Posterior cingulate gyrus (tissue), 11 donors: ENCODE results near the gene ANKRD63.

Experiments used
- DNase-seq, 10 donors: peaks; one replicate each; pipeline versions ENCODE4 v3.0.0 to v3.0.0-alpha.2; 2020 to 2021; ENCODE audit warnings: mixed read lengths in 3 of 10
- intact Hi-C: fragments of 100-400 bp; cut with DNase I; formaldehyde crosslinking; loops from one replicate; pipeline ENCODE4 v1.15.1; 2023

ANKRD63 gene

DNA sequence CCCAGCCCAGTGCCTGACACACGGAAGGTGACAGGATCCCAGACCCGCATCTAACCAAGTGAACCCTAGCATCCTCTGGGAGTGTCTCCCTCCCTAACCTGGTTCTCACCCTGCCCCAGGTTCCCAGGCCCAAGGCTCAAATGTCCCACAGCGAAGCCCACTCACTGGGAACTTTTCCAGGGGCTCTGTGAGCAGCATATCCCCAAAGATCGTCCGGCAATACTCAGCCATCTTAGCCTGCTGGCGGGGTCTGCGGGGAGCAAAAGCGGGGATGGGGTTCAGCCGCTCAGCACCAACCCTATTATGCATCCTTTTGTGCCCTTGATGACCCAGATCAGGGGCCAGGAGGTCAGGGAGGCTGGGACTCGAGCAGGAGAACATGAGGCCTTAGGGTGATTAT lies 14.5 kb upstream of the ANKRD63 start:
- peak in 1 of 10 donors; percentile 26 for DNase-seq
- intact Hi-C loops, result no loop called here

- peak in 2 of 10 donors; percentile 35 to 70 for DNase-seq
These were observed 13.8 kb upstream of the ANKRD63 start for GRCh38 chr15:40296561-40297230.

GRCh38 chr15:40295877-40296560 lies 13.2 kb upstream of the ANKRD63 start:
- intact Hi-C loops, result no loop called here
- DNase-seq, result peak in 2 of 10 donors; percentile 21 to 75

More at GRCh38 chr15:40296561-40297230, 13.8 kb upstream of the ANKRD63 start:
- intact Hi-C loops, result no loop called here

- intact Hi-C loops, result no loop called here
- peak in 2 of 10 donors; percentile 6 to 27 for DNase-seq
These were observed 12.4 kb upstream of the ANKRD63 start for GRCh38 chr15:40295297-40295696.

GRCh38 chr15:40293905-40294895 lies 11.3 kb upstream of the ANKRD63 start:
- intact Hi-C loops, result no loop called here
- DNase-seq, result peak in 6 of 10 donors; percentile 33 to 88 (median 67)

- DNase-seq, result peak in 2 of 10 donors; percentile 42
- intact Hi-C loops, result no loop called here
These were observed 10.1 kb upstream of the ANKRD63 start for GRCh38 chr15:40293006-40293405.

DNA sequence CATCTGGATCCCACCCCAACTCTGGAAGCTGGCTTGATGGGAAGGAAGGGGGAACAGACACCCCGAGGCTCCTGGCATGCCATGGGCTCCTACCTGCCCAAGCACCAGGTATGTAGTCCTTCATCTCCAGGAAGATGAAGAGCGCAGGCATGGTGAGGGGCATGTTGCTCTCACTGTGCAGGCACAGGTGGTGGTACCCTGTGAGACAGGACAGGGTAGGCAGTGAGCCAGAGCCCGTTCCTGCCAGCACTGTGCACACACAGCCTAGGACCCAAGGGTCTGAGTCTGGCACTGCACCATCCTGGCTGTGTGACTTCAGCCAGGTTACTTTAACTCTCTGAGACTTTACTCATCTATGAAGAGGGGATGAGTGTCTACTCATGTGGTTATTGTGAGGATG lies 9.4 kb upstream of the ANKRD63 start:
- intact Hi-C loops, result no loop called here

GRCh38 chr15:40290918-40291574 lies 8.2 kb upstream of the ANKRD63 start:
- peak in 4 of 10 donors; percentile 42 to 93 (median 64) for DNase-seq
- intact Hi-C loops, result no loop called here

More for the DNA sequence above, 9.4 kb upstream of the ANKRD63 start:
- peak in 3 of 10 donors; percentile 25 to 53 (median 41) for DNase-seq

DNA sequence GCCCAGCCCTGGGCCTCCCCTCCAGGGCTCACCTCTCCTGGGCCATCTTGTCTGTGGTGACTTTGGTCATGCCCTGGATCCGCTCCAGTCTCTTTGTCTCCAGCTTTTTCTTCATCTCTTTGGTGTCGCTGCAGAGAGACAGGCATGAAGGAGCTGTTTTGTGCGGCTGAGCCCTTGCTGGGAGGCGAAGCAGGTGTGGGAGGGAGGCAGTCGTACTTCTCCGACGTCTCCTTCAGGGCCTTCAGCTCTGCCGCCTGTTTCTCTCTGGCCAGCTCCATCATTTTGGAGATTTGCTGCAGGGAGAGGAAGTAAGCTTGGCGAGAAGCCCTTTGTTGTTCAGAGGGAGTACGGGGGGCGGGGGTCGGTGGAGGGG lies 7.7 kb upstream of the ANKRD63 start:
- intact Hi-C loops, result no loop called here
- peak in 1 of 10 donors; percentile 70 for DNase-seq

DNA sequence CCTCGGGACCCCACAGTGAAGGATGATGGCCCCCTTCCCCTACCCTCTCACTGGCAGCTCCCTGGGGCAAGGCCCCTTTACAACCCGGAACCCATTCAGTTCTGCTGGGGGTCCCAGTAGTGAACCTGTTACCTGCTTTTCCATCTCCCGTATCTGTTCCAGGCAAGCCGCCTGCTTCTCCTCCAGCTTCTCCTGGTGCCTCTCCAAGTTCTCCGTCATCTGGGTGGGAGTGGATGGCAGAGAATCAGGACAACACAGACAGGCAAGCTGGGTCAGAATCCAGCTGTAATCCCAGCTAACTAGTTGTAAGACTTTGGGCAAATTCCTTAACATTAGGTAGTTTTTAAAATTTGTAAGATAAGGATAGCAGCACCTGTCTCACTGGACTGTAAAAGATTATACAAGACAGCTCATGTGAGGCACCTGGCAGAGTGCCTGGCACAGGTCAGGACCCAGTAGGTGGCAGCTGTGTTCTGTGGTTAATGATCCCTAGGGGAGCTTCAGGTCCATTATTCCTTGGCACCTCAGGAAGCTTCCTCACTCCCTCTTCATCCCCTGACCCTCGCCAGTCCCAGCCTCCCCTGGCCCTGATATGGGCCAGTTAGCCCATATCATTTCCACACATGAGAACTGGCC lies 6.4 kb upstream of the ANKRD63 start:
- peak in 3 of 10 donors; percentile 42 to 78 (median 50) for DNase-seq
- intact Hi-C loops, result no loop called here

GRCh38 chr15:40287968-40288367 lies 5.1 kb upstream of the ANKRD63 start:
- intact Hi-C loops, result no loop called here
- DNase-seq, result peak in 1 of 10 donors; percentile 33

DNA sequence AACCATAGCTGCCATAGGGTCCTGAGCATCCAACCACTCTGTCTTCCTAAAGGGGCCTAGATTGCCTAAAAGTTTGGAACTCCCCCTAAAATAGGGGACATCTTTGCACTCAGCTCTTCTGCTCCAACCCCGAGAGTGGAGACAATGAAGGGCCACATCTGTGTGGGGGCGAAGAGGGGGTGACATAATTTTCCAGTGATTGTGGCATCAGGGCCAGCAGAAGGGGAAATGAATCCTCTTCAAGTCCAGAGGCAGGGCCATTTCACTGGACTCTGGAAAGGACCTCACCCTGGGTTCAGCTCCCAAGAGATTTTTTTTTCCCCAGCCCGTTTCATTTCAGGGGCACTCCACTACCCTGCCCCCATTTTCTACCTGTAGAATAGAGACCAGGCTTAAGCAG lies 4.6 kb upstream of the ANKRD63 start:
- intact Hi-C loops, result no loop called here

GRCh38 chr15:40286794-40287193 lies 3.9 kb upstream of the ANKRD63 start:
- no peak for DNase-seq
- intact Hi-C loops, result no loop called here

More for the DNA sequence above, 4.6 kb upstream of the ANKRD63 start:
- DNase-seq, result no peak

GRCh38 chr15:40286061-40286532 lies 3.2 kb upstream of the ANKRD63 start:
- DNase-seq, result peak in 1 of 10 donors; percentile 80
- intact Hi-C loops, result no loop called here

GRCh38 chr15:40285554-40286011 lies 2.7 kb upstream of the ANKRD63 start:
- intact Hi-C loops, result no loop called here

DNA sequence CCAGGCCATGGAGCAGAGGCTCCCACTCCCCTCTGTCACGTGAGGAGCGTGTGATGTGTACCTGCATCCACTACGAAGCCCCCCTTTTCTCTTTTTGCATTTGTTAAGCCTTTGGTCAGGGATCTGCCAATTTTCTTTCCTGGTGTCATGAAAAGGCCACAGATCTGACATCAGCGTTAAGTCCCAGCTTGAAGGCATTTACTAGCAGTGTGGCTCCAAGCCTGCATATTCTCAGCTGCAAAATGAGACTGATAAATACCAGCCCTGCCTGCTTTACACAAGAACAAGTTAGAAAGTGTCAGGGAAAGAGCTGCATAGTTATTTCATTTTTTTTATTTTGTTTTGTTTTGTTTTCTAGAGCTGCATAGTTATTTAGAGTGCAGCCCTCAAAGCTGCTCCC lies 2.3 kb upstream of the ANKRD63 start:
- DNase-seq, result no peak
- intact Hi-C loops, result no loop called here

More at GRCh38 chr15:40285554-40286011, 2.7 kb upstream of the ANKRD63 start:
- DNase-seq, result no peak

DNA sequence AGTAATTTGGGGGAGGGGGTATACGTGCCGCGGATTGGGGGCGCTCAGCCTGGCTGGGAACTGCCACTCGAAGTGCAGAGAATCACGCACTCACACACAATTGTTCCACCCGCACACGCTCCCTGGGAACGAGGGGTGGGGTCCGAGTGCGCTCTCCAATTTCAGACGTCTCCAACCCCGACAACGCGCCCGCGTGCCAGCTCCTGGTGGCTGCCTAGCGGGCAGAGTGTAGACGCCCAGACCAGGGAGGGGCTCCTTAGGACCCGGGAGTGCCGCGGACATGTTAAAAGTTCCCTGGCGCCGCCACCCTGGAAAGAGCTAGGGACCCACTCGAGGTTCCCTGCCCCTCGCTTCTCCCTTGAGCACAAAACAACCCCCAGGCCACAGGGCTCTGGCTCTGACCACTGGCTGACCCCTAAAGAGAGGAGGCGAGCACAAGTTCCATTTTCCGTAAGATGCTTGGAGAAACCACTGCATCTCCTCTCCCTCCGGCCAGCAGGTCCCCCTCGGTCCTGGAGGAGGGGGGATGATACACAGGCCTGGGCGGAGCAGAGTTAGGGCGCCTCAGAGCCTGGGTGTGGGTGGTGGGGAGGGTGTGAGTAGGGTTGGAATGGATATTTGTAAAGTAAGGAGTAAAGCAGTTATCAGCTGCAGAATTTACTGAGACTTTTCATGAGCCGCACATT lies 894 bp upstream of the ANKRD63 start:
- intact Hi-C loops, result no loop called here
- DNase-seq, result peak in 1 of 10 donors; percentile 49

DNA sequence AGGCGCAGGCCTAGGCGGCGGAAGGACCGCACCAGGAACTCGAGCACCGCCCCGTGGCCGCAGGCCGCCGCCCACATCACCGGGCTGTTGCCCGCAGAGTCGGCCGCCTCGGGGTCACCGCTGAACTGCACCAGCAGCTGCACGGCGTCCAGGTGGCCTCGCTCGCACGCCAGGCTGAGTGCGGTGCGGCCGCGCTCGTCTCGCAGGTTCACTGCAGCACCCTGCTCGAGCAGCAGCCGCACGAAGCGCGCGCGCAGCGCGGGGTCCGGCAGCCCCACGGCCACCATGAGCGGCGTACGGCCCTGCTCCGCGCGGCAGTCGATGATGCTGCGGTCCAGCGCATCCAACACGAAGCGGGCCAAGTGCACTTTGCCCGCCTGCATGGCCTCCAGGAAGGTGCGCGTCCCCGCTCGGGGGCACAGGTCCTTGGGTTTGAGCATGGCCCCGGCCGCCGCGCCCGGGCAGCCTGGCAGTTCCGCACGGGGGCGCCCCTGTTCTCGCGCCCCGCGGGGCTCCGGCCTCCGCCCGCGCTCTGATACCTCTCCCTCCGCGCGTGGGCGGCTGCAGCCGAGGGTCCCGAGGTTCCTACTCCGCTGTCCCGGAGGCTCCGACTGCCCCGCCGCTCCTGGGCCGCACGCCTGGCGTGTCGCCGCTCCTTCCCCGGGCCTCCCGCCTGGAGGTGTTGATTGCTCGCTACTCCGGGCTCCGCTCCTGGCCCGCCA lies 556 bp downstream of the ANKRD63 start:
- DNase-seq, result peak in 1 of 10 donors; percentile 71
- intact Hi-C loops, result no loop called here
